GM18909 (cell line): ENCODE results near the gene NME7.
"Not testable (repeated sequence)": the region's sequence is repeated elsewhere in the genome, so short reads cannot be mapped to it uniquely, and the experiment has no call there.

Source experiments
- ATAC-seq: cut with Tn5 transposase; IDR thresholded peaks from one replicate; pipeline ENCODE4 v1.9.1; 2021; ENCODE audit warnings: mild to moderate bottlenecking; ENCODE audit not compliant: unreplicated experiment, poor library complexity

Gene NME7

GRCh38 chr1:169345511-169345910 is 22.1 kb downstream of the NME7 start:
- no peak for ATAC-seq

GRCh38 chr1:169342096-169342495 is 25.5 kb downstream of the NME7 start:
- ATAC-seq = not testable (repeated sequence)

- ATAC-seq = no peak
Observed at GRCh38 chr1:169340882-169341281, 26.7 kb downstream of the NME7 start.

DNA sequence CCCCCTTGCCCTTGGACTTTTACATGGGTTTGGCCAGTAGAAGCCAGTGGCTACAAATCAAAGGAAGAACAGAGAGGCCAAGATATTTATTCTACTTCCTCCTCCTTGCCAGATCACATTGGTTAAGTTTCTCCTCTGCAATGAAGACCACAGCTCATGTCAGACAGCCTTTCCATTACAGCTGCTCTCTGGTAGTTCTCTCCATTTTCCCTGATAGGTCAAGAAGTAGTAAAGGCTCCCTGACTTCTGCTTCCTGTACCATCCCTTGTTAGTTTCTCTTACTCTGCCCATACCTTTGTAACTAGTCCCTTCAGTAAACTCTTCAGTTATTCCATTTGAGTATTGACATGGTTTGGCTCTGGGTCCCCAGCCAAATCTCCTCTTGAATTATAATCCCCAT is 27.8 kb downstream of the NME7 start:
- ATAC-seq = no peak

DNA sequence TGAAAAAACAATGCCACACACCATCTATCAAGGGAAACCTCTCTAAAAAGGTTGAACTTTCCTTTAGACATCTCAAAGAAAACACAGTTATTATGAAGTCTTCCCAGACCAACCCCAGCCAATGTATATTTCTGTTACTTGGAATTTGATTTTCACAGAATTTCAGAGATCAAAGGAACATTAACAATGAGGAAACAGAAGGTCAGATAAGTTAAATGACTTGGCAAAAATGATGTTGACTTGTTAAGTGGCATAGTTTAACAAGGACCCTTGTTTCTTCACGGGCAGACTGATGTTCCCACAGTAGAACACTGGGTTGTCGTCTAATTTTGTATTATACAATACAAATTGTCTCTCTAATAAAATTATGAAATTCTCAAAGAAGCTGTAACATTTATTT is 29.0 kb downstream of the NME7 start:
- ATAC-seq = no peak

DNA sequence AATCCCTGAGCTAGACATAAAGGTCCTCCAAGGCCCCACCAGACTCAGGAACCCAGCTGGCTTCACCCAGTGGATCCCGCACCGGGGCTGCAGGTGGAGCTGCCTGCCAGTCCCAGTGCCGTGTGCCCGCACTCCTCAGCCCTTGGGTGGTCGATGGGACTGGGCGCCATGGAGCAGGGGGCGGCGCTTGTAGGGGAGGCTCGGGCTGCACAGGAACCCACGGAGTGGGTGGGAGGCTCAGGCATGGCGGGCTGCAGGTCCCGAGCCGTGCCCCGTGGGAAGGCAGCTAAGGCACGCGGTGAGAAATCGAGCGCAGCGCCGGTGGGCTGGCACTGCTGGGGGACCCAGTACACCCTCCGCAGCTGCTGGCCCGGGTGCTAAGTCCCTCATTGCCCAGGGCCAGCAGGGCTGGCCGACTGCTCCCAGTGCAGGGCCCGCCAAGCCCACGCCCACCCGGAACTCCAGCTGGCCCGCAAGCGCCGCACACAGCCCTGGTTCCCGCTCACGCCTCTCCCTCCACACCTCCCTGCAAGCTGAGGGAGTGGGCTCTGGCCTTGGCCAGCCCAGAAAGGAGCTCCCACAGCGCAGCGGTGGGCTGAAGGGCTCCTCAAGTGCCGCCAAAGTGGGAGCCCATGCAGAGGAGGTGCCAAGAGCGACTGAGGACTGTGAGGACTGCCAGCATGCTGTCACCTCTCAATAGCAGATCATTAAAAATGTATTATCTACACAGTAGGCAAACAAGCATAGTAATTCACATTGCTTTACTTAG is 30.5 kb downstream of the NME7 start:
- ATAC-seq = not testable (repeated sequence)

- not testable (repeated sequence) for ATAC-seq
Observed at GRCh38 chr1:169334727-169335126, 32.9 kb downstream of the NME7 start.

- no peak for ATAC-seq
Observed at GRCh38 chr1:169330927-169331326, 36.7 kb downstream of the NME7 start.

DNA sequence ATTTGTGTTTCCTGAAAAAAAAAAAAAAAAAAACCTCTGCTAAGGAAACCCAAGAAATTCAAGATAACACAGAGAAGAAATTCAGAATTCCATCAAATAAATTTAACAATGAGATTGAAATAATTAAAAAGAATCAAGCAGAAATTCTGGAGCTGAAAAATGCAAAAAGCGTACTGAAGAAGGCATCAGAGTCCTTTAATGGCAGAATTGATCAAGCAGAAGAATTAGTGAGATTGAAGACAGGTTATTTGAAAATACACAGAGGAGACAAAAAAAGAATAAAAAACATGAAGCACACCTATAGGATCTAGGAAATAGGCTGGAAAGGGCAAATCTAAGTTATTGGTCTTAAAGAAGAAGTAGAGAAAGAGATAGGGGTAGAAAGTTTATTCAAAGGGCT is 38.2 kb downstream of the NME7 start:
- no peak for ATAC-seq

- no peak for ATAC-seq
Observed at GRCh38 chr1:169327875-169328274, 39.7 kb downstream of the NME7 start.

DNA sequence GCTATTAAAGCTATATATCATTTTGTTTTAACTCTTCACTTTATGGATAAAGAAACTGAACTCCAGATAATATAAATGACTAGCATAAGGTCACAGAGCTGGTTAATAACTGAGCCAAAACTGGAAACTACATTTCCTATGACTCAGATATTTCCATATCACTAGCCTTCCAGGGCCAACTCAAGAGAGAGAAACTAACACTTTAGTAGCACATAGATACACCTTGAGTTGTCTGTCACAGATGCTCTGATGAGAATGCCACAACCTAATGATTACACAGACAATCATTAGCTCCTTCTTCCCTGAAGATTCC is 40.7 kb downstream of the NME7 start:
- peak; percentile 95 for ATAC-seq

DNA sequence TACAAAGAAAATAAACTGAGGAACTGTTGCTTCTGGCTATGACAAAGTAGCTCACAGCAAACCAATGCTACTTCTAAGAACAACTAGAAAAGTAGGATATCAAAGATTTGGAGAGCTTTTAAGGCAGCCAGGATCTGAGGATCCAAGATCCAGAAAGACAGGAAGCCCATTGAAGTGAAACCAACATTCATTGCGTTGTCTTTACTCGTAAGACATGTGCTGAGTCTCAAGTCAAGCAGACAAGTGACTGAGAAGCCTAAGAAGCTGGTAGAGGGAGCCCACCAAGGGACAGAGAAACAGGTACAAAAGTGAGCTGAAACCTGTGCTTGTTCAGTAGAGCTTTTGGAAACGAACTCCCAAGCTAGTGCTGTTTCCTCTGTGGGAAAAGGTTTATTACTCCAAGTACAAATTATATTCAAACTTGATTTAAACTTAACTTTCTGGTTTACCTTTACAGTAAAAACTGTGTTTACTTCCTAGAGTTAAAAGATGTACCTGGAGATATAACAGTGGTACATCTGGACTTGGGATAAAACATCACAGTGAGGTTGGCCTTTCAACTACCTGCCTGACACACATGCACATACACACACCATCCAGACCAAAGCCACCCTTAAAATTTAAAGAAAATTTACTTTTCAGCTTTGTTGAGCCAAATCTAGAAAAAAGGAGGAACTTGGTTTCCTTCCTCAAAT is 41.2 kb downstream of the NME7 start:
- ATAC-seq = peak; percentile 50

DNA sequence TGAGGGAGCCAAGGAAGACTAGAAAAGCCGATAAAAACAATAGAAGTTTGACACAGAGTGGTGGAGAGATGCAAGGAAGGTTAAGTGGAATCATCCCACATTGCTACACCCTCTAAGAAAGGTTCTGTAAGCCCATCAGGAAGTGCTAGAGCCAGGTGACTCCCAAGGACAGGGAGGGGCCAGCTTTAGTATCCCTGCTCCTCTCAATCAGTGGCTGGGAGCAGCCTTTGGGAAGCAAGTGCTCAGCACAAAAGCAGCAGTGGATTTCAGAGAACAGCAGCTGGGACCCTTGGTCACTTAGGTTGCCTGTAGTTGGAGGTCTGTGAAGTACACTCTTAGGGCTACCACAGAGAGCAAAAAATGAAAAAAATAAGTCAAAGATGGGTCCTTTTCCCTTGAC is 42.5 kb downstream of the NME7 start:
- no peak for ATAC-seq

GRCh38 chr1:169322138-169322537 is 45.5 kb downstream of the NME7 start:
- no peak for ATAC-seq

GRCh38 chr1:169321539-169321938 is 46.1 kb downstream of the NME7 start:
- ATAC-seq = no peak

DNA sequence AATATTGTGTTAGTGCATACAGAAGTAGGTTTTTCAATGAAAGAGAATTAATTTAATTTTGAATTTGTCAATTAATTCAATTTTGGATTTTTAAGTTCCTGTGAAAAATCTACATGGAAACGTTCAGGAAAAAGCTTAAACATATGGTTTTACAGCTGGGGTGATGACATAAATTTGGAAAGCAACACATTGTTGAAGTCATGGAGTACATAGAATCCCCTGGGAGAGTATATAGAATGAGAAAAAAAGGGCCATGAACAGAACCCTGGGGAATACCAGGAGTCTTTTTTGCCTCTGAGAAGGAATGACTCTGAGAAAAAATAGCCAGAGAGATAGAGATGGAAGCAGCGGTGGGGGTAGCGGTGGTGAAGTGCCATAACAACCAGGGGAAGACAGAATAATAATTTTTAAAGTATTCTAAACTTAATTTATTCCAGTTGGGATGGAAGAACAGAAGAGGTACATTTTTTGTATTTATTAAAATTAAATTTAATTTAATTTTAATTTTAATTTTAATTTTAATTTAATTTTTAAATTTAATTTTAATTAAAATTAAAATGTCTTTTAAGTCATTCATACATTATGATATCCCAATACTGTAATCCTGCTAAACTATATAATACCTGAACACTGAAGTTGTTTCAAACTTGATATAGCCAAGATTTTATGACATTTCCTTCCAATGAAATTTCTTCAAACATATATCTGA is 48.9 kb downstream of the NME7 start:
- no peak for ATAC-seq

- ATAC-seq = no peak
Observed at GRCh38 chr1:169316556-169316955, 51.0 kb downstream of the NME7 start.

DNA sequence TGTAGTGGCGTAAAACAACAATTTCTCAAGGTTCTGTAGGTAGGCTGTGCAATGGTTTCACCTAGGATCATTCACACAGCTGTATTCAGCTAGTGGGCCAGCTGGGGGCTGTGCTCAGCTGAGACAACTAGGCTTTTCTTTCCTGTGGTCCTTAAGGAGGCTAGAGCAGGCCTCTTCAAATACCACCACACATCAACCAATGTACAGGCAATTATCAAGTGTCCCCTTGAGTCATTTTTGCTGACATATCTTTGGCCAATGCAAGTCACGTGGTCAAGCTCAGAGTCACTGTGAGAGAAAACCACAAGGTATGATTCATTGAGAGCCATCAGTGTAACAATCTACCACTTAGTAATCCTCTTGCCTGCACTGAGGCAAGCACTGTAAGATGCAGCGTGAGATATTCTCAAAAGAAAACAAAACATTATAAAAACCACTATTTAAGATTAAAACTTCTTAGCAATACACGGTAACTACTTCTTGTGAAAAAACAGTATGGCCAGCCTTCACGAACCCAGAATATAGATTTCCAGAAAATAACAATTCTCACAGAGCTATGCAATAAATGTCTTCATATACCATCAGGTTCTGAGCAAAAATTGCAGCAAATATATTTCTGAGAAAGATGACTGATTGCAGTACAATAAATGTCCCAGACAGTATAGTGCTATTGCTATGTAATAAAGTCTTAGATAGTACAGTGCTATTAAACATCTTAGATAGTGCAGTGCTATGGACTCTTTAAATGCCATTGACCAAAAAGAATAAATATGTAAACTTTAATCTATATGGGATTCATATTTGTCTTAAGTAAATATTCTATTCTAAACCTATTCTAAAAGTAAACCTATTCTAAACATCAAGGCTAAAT is 55.3 kb downstream of the NME7 start:
- peak; percentile 45 for ATAC-seq

GRCh38 chr1:169309178-169310166 is 58.1 kb downstream of the NME7 start:
- peak; percentile 73 for ATAC-seq
